MM.1S (cell line): Measurements from ENCODE around the gene NHLRC4.

Experiments
- EZH2 ChIP-seq: fragments of 300-600 bp; sonication (generic); optimal IDR thresholded peaks from 2 replicates; pipeline ENCODE3; 2017; ENCODE audit warnings: low read depth, mild to moderate bottlenecking, antibody characterized with exemption, low read length, mixed read lengths
- TF ChIP-seq, protein P1 (sequence below): fragments of 300-600 bp; sonication (generic); IDR thresholded peaks from 2 replicates; pipeline ENCODE4 v1.5.1; 2016; ENCODE audit warnings: antibody characterized with exemption, low read length, mixed read lengths

DNA sequence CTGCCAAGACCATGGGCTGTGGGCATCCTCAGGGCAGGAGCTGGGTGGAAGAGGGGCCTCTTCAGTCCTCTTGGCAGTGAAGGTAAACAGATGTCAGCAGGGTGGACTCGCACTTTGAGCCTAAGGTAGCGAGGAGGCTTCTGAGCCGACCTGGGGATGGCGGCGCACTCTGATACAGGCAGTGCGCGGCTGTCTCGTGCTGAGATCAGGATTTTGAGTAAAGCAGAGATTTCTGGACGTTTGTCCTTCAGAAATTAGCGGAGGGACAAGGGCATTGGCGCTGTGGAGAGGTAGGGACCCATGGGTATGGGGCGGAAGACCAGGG lies 29.9 kb downstream of the NHLRC4 start:
- TF ChIP-seq, protein P1, sequence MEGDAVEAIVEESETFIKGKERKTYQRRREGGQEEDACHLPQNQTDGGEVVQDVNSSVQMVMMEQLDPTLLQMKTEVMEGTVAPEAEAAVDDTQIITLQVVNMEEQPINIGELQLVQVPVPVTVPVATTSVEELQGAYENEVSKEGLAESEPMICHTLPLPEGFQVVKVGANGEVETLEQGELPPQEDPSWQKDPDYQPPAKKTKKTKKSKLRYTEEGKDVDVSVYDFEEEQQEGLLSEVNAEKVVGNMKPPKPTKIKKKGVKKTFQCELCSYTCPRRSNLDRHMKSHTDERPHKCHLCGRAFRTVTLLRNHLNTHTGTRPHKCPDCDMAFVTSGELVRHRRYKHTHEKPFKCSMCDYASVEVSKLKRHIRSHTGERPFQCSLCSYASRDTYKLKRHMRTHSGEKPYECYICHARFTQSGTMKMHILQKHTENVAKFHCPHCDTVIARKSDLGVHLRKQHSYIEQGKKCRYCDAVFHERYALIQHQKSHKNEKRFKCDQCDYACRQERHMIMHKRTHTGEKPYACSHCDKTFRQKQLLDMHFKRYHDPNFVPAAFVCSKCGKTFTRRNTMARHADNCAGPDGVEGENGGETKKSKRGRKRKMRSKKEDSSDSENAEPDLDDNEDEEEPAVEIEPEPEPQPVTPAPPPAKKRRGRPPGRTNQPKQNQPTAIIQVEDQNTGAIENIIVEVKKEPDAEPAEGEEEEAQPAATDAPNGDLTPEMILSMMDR = no peak
- TF ChIP-seq EZH2 = no peak
